ENCODE results near the gene CACNA1C.
"Not testable (repeated sequence)": the region's sequence is repeated elsewhere in the genome, so short reads cannot be mapped to it uniquely, and the experiment has no call there.

The CACNA1C gene

DNA sequence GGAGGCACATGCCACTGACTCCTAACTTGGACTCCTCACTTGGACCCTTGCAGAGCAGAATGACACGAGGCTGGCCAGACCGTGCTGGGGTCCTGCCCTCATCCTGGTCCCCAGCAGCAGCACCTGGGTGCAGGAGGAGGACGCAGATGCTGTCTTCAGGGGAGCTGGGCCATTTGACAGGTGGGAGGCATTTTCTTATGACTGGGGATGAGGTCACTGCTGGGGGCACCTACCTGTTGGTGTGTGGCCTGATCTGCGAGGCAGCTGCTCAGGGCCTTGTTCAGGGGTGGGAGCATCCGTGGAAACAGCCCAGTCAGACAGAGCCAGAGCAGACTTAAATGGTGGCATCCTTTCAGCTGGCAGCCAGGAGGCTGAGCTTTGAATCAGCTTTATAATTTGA is 57.3 kb downstream of the CACNA1C start:
- DNase-seq (ENCODE audit: low read depth in 2 of 2, low spot score in 1 of 2), result no peak

GRCh38 chr12:2110849-2111566 is 58.2 kb downstream of the CACNA1C start:
- DNase-seq (ENCODE audit: low read depth in 2 of 2, low spot score in 1 of 2), result no peak

DNA sequence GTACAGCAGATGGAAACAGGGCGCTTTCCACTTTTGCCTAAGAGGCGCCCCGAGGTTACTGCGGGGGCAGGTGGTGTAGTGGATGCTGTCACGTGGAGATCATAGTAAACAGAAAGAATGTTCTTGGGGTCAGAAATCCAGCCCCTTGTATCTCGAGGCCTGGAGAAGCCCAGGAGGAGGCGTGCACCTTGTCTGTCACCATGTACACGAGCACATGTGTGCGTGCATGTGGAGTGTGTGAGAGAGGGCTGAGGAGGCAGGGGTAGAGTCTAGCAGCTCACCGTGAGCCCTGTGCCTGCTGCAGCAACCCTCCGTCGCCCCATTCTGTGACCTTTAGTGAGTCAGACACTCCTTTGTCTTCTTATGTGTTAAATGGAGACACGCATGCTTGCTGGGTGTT is 59.0 kb downstream of the CACNA1C start:
- DNase-seq (ENCODE audit: low read depth in 2 of 2, low spot score in 1 of 2), result no peak

GRCh38 chr12:2112401-2112800 is 59.6 kb downstream of the CACNA1C start:
- DNase-seq (ENCODE audit: low read depth in 2 of 2, low spot score in 1 of 2), result no peak

DNA sequence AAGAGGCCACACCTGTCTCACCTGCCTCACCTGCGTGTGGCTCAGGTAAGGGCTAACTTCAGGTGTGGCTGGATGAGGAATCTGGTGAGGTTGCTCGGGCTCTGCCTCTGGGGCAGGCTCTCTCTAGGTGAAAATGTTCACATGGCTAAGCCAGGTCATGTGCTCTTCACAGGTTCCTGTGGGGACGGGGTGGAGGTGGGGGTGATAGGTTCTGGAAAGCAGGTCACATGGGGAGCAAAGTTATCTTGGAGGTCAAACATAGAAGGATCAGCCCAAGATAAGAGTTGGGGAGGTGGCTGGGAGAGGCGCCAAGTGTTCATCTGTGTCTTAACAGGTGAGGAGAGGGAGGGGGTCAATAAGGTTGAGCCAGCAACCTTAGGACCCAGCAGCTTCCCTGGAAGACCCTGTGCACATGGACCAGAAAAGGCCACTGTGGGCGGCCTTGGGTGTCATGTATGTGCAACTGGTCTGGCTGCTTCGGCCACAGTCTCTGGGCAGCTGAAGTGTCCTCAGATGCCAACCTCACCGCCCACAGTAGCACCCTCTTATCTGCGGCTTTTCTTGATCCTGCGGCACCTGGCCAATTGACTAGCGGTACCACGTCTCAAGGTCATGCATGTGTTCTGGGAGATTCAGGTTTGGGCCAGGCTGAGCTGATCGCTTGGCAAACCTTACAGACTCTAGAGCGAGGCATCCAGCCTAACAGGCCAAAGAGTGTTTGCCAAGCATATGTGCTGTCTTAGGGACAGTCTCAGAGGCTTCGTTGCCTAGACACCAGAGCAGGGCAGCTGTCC is 60.5 kb downstream of the CACNA1C start:
- DNase-seq (ENCODE audit: low read depth in 2 of 2, low spot score in 1 of 2), result no peak

DNA sequence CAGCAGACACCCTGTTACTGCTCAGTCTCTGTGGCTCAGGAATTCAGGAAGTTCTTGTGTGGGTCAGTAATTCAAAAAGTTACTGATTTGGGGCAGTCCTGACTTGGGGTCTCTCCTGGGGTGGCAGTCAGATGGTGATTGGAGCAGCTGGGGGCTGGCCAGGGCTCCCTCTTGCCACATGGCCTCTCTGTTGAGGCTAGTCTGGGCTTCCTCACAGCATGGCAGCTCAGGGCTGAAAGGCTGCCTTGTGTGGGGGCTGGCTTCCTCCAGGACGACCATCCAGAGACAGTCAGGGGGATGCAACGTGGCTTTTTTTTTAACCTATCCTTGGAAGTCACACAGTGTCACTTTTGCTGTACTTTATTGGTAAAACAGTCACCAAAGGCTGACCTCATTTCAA is 61.3 kb downstream of the CACNA1C start:
- DNase-seq (ENCODE audit: low read depth in 2 of 2, low spot score in 1 of 2), result no peak

DNA sequence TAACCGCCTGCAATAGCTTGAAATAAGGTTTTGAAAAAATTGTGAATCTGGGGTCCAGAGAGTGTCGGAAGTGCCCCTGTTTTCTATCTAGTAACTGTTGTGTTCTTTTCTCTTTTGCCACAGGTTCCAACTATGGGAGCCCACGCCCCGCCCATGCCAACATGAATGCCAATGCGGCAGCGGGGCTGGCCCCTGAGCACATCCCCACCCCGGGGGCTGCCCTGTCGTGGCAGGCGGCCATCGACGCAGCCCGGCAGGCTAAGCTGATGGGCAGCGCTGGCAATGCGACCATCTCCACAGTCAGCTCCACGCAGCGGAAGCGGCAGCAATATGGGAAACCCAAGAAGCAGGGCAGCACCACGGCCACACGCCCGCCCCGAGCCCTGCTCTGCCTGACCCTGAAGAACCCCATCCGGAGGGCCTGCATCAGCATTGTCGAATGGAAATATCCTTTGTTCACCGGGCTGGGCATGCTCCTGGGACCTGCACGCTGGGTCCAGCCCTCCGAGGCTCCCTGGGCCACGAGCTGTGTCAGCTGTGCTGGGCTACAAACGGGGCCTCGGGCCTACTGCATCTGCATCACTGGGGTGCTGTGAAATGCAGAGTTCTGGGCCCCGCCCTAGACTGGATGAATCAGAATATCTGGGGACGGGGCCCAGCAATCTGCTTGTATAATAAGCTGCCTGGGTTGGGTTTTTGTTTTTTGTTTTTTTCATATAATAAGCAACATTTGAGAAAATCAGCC is 62.5 kb downstream of the CACNA1C start:
- DNase-seq (ENCODE audit: low read depth in 2 of 2, low spot score in 1 of 2), result no peak

GRCh38 chr12:2117541-2117940 is 64.8 kb downstream of the CACNA1C start:
- no peak for DNase-seq (ENCODE audit: low read depth in 2 of 2, low spot score in 1 of 2)

GRCh38 chr12:2118061-2118460 is 65.3 kb downstream of the CACNA1C start:
- no peak for DNase-seq (ENCODE audit: low read depth in 2 of 2, low spot score in 1 of 2)

- no peak for DNase-seq (ENCODE audit: low read depth in 2 of 2, low spot score in 1 of 2)
Measured at GRCh38 chr12:2118481-2119255, 65.9 kb downstream of the CACNA1C start.

DNA sequence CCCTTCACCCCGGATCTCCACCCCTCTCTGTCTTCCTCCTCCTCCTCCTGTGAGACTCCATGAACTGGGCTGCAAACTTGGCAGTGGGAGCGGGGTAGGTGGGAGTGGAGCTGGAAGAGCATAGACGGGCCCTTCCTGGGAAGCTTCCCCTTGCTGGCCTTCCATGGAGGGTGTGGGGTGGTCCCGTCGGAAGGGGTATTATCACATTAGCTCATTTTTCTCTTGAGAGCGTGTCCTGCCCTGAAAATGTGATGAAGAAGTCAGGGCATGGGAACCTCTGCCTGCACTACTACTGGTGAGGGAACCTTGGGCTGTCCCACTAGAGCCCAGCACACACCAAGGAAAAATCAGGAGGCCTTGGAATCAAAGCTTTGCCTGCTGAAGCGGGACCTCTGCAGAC is 66.5 kb downstream of the CACNA1C start:
- DNase-seq (ENCODE audit: low read depth in 2 of 2, low spot score in 1 of 2), result no peak

- DNase-seq (ENCODE audit: low read depth in 2 of 2, low spot score in 1 of 2), result no peak
Measured at GRCh38 chr12:2120982-2121758, 68.4 kb downstream of the CACNA1C start.

- no peak for DNase-seq (ENCODE audit: low read depth in 2 of 2, low spot score in 1 of 2)
Measured at GRCh38 chr12:2124466-2125023, 71.8 kb downstream of the CACNA1C start.

- DNase-seq (ENCODE audit: low read depth in 2 of 2, low spot score in 1 of 2), result no peak
Measured at GRCh38 chr12:2125651-2126522, 73.1 kb downstream of the CACNA1C start.

DNA sequence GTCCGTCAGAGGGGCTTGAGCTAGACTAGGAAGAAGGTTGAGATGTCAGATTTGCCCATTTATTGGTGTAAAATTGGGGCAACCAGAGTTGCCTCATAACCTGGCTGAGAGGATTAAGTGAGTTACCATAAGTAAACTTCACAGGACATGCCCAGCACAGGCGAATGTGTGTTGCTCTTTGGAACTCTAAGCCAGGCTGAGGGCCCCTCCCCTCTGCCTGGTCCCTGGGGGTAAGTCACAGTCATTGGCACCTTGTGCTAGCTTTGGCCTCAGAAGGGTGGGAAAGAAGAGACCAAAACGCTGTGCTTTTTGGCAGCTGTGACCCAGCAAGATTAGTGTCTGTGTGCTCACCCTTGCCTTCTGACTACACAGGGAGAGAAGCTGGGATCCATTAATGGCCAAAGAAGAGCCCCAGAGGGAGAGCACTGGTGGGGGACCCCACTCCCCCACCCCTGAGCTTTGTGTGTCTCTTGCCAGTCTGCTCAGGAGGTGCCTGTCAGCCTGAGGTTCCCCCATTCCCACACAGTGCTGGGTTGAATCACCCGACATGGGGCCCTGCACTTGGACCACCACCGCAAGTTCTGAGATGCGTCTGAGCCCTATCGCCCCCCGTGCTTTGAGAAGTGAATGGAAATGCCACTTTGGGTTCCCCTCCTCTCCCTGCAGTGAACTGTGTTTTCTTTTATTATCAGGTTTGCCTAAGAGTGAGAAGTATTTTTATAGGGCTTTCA is 74.1 kb downstream of the CACNA1C start:
- DNase-seq (ENCODE audit: low read depth in 2 of 2, low spot score in 1 of 2), result no peak

GRCh38 chr12:2129076-2129475 is 76.3 kb downstream of the CACNA1C start:
- DNase-seq (ENCODE audit: low read depth in 2 of 2, low spot score in 1 of 2), result no peak

GRCh38 chr12:2135661-2136418 is 83.1 kb downstream of the CACNA1C start:
- DNase-seq (ENCODE audit: low read depth in 2 of 2, low spot score in 1 of 2), result not testable (repeated sequence)

- DNase-seq (ENCODE audit: low read depth in 2 of 2, low spot score in 1 of 2), result no peak
Measured at GRCh38 chr12:2136901-2137300, 84.1 kb downstream of the CACNA1C start.
